ELR (cell line): ENCODE results near the gene FOXN3.

Source experiments
- DNase-seq: peaks from one replicate; pipeline ENCODE4 v3.0.0-alpha.2; 2015; ENCODE audit warnings: low read depth

The FOXN3 gene

DNA sequence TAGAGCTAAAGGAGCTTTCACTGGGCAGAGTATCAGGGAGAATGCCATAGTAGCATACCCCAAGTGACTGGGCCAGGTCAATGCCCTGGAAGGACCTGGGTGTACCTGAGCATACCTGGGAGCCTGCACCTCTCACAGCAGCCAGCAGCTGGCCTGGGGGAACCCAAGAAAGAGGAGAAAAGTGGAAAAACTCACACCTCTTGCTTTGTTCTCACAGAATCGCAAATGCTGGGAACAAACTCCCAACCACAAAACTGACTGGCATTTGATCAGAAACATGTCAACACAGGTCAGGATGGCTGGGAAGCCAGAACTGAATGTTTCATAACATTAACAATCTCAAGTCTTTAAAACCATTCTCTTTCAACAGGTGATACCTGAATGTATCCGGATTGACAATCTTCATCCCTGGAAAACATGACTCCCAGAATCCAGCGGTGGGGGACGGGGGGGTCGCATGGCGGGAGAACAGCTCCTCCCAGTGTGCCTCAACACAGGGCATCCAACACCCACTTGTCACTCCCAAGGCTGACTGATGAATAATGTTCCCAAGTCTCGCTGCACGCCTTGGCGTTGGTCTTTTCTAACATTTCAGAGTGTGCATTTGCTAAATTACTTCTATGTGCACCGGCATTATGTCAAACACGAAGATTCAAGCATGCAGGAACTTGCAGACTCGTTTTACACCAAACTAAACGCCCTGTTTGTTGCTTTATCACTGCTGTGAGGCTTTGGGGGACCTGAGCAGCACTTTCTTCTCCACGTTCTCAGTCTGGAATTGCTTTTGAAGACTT lies 7.9 kb downstream of the FOXN3 start:
- DNase-seq, result no peak

DNA sequence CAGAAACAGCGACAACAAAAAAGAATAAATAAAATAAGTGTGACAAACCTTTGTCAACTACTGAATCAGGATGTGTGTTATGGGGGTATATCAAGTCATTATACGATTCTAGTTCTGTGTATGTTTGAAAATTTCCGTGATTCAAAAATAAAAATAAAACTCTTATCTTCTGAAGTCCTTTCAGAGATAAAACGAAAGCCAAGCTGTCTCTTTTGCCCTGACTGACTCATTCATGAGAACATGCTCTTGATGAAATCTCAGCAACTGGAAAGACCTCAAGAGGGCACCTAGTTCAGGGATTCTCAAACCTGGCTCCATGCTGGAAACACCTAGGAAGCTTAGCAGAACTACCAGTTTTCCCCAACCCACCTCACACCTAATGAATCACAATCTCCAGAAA lies 9.2 kb downstream of the FOXN3 start:
- DNase-seq, result no peak

DNA sequence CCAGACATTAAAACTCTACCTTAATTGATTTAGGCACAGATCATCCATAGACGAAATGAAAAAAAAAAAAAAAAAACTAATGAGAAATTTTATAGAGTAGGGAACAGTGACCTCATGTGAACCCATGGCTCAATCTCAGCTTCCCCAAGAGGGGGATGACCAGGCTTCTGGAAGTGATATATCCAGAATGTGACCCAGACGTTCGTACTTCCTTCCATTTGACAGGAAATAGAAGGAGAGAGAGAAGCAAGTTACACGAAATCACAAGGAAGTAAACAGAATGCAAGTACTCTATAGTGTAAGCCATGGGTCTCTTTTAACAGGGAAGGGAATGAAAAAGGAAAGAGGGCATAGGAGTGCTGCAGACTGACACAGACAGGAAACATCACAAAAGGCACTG lies 10.1 kb downstream of the FOXN3 start:
- DNase-seq, result no peak

DNA sequence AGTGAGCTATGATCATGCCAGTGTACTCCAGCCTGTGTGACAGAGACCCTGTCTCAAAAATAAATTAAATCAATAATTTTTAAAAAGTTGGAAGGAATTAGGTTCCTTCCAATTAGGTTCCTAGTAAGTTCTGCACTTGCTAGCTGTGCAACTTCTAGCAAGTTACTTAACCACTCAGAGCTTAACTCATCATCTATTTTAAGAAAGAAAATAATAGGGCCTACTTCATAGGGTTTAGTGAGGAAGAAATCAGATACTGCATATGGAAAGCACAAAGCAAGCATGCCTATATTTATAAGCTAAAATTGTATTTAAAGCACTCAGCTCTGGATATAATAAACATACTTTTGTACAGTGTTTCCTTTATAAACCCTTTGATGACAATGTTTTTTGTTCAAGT lies 10.7 kb downstream of the FOXN3 start:
- DNase-seq, result no peak

DNA sequence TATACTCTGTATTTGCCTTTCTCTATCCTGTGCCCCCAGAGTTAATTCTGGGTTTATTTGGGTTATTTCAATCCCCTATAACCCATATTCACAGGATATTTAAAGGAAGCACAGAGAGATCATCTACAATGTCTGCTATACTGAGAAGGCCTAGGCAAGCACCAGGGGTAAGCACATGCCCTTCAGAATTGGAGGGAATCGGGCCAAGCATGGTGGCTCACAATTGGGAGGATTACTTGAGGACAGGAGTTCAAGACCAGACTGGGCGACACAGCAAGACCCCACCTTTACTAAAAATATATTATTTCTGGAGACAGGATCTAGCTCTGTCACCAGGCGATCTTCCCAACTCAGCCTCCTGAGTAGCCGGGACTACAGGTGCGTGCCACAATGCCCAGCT lies 11.3 kb downstream of the FOXN3 start:
- no peak for DNase-seq

DNA sequence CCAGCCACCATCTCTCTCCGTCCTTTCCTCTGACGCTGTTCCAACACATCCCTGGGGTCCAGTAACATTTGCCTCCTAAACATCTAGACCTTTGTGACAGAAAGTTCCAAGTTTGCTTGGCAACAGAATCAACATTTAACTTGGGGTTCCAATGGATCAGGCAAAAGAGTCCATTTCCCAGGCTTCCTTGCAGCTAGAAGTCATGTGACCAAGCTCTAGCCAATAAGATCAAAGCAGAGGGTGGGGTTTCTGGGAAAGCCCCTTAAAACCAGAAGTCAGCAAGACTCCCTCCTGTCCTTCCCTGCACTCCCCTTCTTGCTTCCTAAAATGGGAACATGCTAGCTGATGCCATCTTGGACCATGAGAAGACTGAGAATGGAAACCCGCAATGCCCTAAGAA lies 14.7 kb downstream of the FOXN3 start:
- DNase-seq, result no peak

DNA sequence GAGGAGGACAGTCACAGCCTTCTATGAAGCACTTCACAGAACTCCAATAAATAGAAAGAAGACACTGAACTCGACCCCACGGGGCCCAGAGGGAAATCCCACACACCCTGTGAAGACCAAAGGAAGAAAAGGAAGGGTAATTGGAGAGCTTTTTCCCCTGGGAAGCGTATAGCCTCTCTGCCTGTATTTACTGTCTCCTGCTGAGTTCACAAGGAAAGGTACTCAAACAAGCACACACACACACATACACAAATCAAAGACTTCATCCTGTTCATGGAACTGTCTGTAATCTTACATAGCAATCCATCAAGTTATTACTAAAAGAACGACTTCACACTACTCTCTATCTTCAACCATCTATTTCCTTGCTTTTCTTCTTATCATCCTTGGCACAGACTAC lies 15.3 kb downstream of the FOXN3 start:
- no peak for DNase-seq

DNA sequence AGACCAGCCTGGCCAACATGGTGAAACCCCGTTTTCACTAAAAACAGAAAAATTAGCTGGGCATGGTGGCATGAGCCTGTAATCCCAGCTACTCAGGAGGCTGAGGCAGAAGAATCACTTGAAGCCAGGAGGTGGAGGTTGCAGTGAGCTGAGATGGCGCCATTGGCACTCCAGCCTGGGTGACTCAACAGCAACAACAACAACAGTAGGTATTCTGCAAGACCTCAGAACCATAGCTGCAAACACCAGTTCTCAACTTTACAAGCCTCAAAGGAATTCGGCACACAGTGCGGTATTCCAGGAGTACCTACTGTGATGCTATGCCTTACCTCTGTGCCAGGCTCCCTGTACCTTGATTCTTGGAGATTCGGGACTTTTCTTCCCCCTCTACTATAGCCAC lies 15.8 kb downstream of the FOXN3 start:
- DNase-seq, result no peak

DNA sequence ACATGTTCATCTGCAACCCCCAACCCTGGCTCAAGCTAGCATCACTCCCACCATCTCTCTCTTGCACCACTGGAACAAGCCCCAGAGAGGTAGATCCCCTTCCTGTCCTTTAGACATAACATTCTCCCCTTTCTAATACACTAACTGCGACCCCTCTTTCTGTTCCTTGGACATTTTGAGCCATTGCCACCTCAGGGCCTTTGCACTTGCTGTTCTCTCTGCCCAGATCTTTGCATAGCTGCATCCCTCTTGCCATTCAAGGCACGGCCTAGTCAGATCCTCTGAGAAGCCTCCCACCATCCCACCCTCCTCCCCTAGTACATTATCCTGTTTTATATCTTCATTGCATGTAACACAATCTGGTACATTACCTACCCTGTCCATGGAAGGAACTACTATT lies 16.5 kb downstream of the FOXN3 start:
- DNase-seq, result no peak

DNA sequence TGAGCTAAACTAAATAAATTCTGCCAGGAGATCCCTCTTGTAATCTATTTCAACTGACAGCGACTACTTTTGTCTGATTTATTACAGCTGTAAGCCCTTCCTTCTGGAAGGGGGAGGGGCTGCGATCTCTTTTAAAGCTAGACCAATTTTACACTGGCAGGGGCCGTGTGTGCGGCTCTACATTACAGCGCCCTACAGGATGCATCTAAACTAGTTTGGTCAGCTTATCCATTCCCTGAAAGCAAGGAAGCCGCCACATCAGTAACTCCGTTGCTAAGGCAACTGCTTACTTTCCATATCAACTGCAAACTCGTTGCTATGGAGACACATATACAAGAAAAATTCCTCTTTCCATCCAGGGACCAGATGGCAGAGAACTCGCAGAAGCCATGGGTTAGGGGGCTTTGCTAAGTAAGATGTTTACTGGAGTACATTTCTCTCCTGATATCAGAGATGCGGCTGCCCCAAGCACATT lies 17.4 kb downstream of the FOXN3 start:
- peak; percentile 22 for DNase-seq

DNA sequence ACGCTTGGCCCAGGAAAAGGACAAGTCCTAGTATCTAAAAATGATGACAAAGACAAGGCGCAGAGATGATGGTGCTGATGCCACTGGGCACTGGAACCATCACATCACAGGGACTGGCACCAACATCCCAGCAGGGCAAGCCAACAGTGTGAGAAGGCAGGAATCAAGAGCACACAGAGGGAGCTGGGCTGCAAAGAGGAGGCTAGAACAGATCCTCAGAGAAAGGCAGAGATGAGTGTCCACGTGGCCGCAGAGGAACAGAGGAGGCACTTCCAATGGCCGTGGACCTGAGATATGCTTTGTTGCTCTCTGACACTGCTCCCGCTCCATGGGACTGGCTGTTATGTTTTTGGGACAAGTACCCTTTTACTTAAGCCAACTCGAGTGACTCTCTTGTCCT lies 17.9 kb downstream of the FOXN3 start:
- no peak for DNase-seq

DNA sequence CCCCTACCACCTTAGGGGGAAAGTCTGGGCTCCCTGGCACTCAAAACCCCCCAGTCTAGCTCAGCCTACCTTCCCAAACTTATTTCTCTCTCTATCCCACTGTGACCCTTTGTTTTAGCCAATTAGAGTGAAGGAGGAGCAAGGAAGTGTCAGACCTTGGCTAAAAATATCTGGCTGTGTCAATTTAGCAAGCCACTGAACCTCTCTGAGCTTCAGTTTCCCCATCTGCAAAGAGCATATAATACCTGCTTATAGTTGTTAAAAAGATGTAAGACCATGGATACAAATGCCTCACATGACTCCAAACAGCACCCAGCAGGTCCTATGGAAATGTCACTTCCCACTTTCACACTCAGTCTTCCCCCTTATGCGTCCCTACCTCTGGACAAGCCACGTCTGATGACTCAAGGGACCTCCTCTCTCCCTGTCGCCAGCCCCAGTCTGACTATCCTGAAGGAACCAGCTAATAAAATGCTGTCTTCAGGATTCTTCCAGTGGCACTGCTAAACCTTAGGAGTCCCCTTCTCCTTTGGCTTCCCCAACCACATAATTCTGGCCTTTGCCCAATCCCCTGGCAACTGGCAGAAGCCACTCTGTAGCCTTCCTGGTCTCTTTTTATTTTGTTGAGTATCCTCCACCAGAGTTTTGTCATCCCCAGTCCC lies 19.3 kb downstream of the FOXN3 start:
- DNase-seq, result no peak

DNA sequence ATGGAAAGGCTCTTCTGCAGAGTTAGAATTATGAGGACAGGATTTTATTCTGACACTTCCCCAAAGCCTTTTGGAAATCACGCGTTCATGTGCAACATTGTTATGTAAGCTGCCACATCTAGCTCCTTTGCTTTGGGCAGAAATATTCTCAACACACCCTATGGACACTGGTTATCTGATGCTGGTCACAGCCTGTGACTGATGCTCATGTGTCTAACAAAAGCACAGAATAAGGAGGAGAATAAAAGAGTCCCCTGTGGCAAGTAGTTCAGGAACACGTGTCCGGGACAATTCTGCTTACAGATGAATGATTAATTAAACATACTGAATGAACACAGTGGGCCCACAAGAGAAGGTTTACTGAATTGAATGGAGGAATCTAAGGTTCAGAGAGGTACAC lies 22.1 kb downstream of the FOXN3 start:
- no peak for DNase-seq

DNA sequence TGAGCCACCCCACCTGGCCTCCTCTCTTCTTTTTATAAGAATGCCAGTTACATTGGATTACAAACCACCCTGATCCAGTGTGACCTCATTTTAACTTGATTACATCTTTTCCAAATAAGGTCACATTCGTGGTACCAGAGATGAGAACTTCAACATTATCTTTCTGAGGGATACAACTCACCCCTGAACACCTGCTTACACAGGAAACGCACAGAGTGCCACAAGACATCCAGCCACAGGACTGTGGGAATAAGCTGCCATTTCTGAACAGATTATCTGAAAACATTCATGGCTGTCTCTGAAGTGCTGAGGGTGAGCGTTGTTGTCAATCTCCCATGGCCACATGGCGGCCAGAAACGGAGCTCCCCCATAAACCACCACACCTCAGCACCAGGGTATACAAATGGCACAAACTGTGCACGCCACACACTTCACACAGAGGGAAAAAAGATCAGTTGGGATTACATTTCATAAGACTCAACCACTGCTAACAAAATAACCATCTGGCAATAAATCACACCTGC lies 23.7 kb downstream of the FOXN3 start:
- DNase-seq, result no peak

DNA sequence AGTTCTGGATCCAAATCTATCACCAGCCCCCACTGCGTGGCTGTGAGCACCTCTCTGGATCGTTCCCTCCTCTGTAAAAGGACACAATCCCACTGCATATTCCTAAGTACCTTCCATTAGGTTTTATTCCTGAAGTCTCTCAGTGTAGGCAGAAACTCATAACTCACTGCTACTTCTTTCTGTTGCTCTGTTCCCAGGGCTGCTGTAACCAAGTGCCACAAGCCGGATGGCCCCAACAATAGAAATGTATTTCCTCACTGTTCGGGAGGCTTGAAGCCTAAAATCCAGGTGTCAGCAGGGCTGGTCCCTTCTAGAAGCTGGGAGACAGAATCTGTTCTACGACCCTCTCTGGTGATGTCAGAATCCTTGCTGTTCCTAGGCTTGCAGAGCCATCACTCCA lies 24.9 kb downstream of the FOXN3 start:
- no peak for DNase-seq

DNA sequence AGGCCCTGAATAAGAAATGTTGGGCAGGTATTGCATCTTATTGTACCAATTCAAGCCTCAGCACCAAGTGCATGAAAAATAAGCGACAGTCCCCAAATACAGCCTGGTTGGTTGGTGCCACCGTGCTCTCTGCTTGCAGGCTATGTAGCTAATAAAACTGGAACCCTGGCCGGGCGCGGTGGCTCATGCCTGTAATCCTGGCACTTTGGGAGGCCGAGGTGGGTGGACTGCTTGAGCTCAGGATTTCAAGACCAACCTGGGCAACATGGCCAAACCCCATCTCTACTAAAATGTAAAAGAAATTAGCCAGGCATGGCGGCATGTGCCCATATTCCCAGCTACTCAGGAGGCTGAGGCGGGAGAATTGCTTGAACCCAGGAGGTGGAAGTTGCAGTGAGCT lies 25.5 kb downstream of the FOXN3 start:
- no peak for DNase-seq

DNA sequence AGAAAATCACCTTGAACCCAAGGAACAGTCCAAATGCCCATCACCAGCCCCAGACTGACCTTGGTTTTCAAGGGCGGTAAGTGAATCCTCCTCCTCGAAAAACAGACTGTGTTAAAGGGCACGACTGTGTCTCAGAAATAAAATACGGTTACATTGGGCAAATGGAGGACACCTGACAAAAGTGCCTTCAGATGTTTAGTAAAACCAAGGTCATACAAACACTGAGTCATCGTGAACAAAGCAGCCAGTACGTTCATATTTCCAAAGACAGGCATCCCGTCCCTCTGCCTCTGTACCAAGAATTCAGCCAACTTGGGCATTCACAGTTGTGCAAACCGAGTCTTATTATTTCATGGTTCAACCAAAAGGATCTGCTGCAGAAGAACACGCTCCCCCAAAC lies 25.9 kb downstream of the FOXN3 start:
- DNase-seq, result no peak

DNA sequence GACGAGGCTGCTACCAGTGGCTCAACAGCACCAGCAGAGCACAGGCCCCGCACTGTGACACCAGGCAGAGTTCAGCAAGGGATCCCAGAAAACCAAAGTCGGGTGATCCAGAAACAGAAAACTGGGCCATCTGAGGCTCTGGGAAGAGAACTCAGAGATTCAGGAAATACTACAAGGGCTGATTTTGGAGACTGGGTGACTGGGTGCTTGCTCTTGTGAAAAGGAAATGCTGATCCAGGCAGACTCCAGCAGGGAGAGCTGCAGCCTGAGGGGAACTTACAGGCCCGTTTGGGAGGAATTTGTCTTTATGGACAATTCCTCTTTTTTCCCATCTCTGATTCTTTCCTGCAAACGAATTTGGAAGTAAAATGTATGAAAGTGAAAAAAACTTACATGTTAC lies 28.2 kb downstream of the FOXN3 start:
- peak; percentile 7 for DNase-seq

DNA sequence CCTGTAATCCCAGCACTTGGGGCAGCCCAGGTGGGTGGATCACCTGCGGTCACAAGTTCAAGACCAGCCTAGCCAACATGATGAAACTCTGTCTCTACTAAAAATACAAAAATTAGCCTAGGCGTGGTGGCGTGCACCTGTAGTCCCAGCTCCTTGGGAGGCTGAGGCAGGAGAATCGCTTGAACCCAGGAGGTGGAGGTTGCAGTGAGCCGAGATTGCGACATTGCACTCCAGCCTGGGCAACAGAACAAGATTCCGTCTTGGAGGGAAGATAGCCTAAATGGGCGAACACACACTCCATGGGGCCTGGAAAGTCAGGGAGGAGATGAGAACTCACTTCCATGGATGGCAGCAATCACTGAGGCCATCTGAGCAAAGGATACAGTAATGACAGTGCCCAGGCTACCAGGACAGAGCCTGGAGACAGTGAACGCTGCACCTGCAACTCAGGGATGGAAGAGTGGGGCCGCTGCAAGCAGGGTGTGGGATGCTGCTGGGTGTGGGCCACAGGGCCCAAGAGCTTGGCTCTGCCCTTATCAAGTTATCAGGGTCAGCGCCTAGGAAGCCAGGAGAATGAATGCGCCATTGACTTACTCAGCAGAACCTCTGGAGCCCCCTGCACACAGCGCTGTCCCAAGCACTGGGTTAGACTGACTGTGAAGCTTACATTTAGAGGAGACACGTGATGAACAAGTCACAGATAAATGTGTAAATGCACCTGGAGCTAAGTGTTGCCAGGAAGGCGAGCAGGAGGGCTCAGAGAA lies 28.9 kb downstream of the FOXN3 start:
- DNase-seq, result no peak

DNA sequence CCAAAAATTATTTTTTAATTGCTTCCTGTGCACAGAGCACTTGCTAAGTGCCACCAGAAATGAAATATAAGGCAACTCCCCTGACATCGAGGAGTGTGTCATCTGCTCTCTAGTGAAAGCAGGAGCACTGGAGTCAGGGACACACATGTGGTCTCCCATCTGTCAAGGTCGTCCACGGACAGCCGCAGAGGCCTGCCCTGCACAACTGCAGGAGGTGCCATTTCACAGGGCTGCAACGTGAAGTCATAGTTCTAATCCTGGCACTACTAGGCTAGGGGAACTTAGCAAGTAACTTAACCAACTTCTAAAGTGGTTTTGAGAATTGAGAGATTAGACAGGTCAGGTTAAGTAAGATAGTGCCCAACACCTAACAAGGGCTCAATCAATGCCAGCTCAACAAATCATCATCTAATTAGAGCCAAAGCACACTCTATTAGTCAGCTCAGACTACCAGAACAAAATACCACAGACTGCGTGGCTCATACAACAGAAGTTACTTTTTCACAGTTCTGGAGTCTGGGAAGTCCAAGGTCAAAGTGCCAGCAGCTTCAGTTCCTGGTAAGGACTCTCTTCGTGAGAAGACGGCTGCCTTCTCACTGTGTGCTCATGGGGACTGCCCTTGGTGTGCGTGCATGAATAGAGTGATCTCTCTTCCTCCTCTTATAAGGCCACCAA lies 30.7 kb downstream of the FOXN3 start:
- no peak for DNase-seq

DNA sequence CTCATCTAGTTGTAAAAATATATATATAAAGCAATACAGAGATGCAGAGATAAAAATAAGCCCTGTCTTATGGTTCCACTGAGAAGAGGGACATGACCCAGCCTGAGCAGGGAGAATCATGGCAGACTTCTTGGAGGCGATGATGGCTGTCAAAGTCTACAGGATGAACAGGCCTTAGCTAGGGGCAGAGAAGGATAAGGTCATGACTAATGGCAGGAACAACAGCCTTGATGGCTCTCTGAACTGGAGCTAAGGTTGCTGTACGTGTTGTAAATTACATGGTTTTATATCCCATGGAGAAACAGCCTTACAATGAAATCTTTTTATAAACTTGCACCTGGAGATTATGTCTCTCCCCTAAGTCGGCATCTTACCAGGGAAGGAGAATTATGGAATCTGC lies 32.4 kb downstream of the FOXN3 start:
- no peak for DNase-seq

DNA sequence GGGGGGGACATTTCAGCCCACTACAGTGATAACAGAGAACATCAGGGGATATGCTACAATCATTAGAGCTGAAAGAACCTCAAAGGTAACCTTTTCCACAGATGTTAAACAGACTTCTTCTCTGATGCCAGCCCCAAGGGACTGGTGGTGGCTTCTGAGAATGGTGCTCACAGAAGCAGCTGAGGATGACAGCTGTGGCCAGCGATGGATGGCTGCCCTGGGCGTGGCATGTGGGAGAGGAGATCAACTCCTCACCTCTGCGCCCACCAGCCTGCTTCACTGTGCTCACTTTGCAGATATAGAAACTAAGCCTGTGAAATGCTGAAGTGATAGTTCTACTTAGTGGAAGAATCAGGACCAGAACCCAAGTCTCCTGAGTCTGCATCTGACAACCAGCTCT lies 33.0 kb downstream of the FOXN3 start:
- no peak for DNase-seq
